GM18909 (cell line): ENCODE data around the gene HCLS1.
"Not testable (repeated sequence)": the region's sequence is repeated elsewhere in the genome, so short reads cannot be mapped to it uniquely, and the experiment has no call there.

Experiments used
- ATAC-seq: cut with Tn5 transposase; IDR thresholded peaks from one replicate; pipeline ENCODE4 v1.9.1; 2021; ENCODE audit warnings: mild to moderate bottlenecking; ENCODE audit not compliant: unreplicated experiment, poor library complexity

Gene HCLS1

GRCh38 chr3:121601212-121601812 is 59.4 kb downstream of the HCLS1 start:
- ATAC-seq, result no peak

- ATAC-seq, result not testable (repeated sequence)
Observed at GRCh38 chr3:121599900-121600299, 60.8 kb downstream of the HCLS1 start.

GRCh38 chr3:121598564-121598963 is 62.1 kb downstream of the HCLS1 start:
- ATAC-seq, result no peak

GRCh38 chr3:121595765-121596406 is 64.8 kb downstream of the HCLS1 start:
- no peak for ATAC-seq

GRCh38 chr3:121594850-121595249 is 65.9 kb downstream of the HCLS1 start:
- ATAC-seq, result no peak

GRCh38 chr3:121593806-121594205 is 66.9 kb downstream of the HCLS1 start:
- not testable (repeated sequence) for ATAC-seq

- no peak for ATAC-seq
Observed at GRCh38 chr3:121592856-121593702, 67.6 kb downstream of the HCLS1 start, which contains the start of gene FBXO40. Gene FBXO40, plus strand, starts transcription at chr3:121593379. Its CDS starts 27,197 bp downstream, at chr3:121620576.

- no peak for ATAC-seq
Observed at GRCh38 chr3:121584418-121584817, 76.3 kb downstream of the HCLS1 start.

- no peak for ATAC-seq
Observed at GRCh38 chr3:121581691-121582090, 79.0 kb downstream of the HCLS1 start.
